GM12874 (cell line): ENCODE data around the gene TRIM23.

Experiments
- TF ChIP-seq, protein P1 (sequence below): IDR thresholded peaks from 2 replicates; pipeline ENCODE4 v1.5.1; 2011; ENCODE audit warnings: low read depth, mild to moderate bottlenecking, control low read depth, low read length, moderate library complexity; ENCODE audit not compliant: insufficient read depth

TRIM23 gene

DNA sequence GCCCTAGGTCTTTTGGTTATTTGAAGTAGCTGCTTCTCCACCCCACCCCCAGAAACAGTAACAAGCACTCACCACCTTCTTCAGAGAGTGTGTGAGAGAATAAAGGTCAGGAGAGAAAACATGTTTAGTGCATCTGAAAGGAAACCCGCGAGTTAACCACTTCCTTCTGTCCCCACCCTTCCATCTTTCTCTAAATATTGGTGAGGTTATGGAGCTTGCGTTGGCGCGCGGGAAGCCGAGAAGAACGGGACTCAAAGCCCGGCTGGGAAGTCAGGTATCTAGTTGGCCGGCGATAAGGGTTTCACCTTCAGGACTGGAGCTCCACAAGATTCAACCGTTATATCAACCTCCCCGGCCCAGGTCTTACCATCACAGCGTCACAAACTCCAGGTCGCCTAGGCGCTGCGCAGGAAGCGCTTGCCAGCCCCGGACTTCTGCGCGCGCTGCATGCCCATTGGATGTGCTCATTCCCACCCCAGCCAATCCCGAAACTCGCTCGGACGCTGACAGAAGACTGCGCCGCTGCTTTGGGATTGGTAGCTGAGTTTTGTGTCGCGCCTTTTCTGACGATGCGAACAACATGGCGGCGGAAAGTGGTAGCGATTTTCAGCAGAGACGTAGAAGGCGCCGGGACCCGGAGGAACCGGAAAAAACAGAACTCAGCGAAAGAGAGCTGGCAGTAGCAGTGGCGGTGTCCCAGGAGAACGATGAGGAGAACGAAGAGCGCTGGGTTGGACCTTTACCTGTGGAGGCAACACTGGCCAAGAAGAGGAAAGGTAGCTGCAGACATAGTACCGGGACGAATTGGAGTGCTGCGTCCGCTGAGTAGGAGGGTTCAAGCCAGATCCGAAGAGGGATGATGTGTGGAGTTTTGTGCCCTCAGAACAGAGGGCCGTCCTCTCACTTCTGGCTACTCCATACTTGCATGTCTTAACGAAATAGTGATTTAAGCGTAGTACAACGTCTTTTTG, 61.1 kb downstream of the TRIM23 start, which contains the start of the genes CENPK and PPWD1:
TSS of gene CENPK (minus strand) at position 438 of the 971 bp plus-strand sequence. CDS start 8,261 bp downstream, outside the sequence.
TSS of gene PPWD1 (plus strand) at position 566 of the 971 bp plus-strand sequence. CDS start at position 581, 15 bp downstream.
- TF ChIP-seq, protein P1, sequence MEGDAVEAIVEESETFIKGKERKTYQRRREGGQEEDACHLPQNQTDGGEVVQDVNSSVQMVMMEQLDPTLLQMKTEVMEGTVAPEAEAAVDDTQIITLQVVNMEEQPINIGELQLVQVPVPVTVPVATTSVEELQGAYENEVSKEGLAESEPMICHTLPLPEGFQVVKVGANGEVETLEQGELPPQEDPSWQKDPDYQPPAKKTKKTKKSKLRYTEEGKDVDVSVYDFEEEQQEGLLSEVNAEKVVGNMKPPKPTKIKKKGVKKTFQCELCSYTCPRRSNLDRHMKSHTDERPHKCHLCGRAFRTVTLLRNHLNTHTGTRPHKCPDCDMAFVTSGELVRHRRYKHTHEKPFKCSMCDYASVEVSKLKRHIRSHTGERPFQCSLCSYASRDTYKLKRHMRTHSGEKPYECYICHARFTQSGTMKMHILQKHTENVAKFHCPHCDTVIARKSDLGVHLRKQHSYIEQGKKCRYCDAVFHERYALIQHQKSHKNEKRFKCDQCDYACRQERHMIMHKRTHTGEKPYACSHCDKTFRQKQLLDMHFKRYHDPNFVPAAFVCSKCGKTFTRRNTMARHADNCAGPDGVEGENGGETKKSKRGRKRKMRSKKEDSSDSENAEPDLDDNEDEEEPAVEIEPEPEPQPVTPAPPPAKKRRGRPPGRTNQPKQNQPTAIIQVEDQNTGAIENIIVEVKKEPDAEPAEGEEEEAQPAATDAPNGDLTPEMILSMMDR, result no peak

DNA sequence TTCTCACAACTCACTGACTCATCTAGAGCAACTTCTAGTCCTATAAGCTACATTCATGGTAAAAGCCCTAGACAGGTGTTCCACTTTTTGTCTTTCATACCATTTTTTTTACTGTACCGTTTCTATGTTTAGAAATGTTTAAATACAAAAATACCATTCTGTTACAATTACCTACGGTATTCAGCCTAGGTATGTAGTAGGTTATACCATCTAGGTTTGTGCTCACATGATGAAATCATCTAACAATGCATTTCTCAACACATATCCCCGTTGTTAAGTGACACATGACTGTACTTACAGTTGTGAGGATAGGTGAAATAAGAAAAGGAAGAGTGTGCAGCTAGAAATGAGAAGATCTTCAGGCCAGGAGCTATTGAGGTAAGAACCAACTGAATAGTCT, 67.4 kb downstream of the TRIM23 start:
- TF ChIP-seq, protein P1, result no peak

DNA sequence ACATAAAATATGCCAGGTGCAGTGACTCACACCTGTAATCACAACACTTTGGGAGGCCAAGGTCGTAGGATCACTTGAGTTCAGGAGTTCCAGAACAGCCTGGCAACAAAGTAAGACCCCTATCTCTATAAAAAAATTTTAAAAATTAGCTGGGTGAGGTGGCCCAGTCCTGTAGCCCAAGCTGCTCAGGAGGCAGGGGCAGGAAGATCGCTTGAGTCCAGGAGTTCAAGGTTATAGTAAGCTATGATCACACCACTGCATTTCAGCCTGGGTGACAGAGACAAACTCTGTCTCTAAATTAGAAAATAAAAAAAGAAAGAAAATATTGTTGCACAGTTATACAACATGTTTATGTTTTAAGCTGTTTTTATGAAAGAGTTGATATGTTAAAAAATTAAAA, 68.0 kb downstream of the TRIM23 start:
- TF ChIP-seq, protein P1, result no peak

DNA sequence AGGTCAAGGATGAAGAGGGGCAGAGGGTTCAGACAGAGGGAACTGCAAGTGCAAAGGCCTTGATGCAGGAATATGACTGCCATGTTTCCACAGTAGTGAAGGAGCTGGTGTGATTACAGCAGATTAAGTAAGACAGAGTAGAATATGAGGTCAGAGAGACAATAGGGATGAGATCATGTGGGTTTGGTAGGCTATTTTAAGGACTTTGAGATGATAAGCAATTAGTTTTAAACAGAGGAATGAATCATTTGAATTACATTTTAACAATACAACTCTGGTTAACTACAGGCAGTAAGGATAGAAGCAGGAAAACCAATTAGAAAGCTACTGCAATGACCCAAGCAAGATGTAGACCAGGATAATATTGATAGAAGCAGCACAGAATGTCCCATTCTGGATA, 68.8 kb downstream of the TRIM23 start:
- TF ChIP-seq, protein P1, result no peak

DNA sequence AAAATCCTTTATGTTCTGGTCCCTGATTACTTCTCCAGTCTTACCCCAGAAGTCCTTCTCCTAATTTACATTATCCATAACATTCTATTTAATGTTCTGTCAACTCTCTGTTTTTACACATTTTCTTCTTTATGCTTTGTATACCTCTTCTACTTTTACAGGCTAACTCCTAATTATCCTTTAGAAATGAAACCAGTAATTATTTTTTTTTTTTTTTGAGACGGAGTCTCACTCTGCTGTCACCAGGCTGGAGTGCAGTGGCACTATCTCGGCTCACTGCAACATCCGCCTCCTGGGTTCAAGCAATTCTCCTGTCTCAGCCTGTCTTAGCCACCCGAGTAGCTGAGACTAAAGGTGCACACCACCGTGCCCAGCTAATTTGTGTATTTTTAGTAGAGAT, 70.2 kb downstream of the TRIM23 start:
- TF ChIP-seq, protein P1, result no peak

DNA sequence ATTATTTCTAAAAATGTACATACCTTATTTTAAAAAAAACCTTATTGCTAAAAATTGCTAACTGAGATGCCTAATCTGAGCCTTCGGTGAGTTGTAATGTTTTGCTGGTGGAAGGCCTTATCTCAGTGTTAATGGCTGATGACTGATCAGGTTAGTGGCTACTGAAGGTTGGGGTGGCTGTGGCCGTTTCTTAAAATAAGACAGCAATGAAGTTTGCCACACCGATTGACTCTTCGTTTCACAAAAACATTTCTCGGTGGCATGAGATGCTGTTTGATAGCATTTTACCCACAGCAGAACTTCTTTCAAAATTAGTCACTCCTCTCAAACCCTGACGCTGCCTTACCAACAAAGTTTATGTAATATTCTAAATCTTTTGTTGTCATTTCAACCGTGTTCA, 75.9 kb downstream of the TRIM23 start:
- TF ChIP-seq, protein P1, result no peak

DNA sequence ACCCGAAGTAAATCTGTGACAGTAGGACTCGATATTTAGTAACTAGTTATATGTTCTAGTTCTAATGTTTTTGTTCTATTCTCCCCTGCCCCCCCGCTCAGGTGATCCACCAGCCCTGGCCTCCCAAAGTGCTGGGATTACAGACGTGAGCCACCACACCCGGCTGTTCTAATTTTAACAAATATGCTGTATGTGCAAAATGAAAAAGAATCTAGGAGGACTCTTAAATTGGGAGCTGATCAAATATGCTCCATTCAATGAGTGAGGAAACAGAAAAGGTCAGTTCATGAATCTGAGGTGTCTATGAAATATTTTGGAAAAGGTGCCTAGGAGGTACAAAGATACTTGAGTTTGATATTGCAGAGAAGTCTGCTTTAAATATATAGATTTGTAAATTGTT, 78.0 kb downstream of the TRIM23 start:
- TF ChIP-seq, protein P1, result no peak
